Erythroblast (primary cell): ENCODE data around the gene MCRIP2.

Source experiments
- GATA1 ChIP-seq: IDR thresholded peaks from 2 replicates; pipeline ENCODE4 v1.6.1; 2011; ENCODE audit warnings: low read depth, mild to moderate bottlenecking, control low read depth, low read length, moderate library complexity
- POLR2A ChIP-seq: IDR thresholded peaks from 2 replicates; pipeline ENCODE4 v1.6.1; 2011; ENCODE audit warnings: mild to moderate bottlenecking, low read length

DNA sequence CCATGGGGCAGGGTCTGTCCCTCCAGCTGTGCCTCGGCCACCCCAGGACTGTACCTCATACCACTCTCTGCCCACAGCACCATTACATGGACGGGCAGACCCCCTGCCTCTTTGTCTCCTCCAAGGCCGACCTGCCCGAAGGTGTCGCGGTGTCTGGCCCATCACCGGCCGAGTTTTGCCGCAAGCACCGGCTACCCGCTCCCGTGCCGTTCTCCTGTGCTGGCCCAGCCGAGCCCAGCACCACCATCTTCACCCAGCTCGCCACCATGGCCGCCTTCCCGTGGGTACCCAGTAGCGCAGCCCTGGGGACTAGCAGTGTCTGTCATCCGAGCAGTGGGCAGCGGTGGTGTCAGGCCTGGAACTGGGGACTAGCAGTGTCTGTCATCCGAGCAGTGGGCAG, 31.2 kb downstream of the MCRIP2 start:
- TF ChIP-seq POLR2A (no peak), GATA1 (no peak)
